GM21390 (cell line): ENCODE data around the gene GATA2.

Source experiments
- ATAC-seq: cut with Tn5 transposase; IDR thresholded peaks from one replicate; pipeline ENCODE4 v1.9.1; 2021; ENCODE audit not compliant: unreplicated experiment

GATA2 gene

DNA sequence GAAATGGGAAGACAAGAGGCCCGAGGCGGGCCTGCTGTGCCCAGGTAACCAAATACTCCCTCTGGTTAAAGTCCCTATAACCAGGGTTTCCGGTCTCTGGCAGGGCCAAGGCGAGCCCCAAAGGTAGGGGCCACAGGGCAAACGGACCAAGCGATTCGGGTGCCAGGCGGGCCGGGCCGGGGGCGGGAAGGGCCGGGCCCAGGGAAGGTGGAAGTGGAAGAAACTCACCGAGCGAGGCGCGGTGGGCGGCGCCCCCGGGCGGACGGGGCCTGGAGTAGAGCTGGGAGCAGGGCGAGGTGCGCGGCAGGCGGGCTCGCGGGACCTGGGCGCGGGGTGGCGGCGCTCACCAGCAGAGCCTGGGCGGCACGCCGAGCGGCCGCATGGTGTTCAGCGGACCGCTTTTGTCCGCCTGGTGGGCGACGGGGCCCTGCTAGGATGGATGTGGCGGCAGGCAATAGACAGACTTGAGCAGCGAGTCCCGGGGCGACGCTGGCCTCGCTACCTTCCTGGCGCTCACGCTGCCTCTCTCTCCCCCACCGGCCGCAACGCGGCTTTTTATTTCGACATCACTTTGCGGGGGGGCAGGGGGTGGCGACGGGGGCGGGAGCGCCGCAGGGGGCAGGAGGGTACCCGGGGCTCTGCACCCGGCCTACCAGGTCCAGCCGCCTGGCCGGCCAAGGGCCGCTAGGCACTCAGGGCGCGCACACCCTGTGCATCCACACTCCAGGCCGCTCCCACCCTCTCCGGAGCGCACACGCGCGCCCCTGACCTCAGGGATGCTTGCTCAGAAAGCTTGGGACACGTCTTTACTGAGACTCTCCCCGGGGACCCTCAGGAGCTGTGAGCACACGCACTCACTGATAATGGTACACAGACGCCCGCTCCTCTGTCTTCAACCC lies at the start of gene GATA2:
TSS of gene GATA2 (minus strand) at position 531 of the 899 bp plus-strand sequence. CDS start 6,170 bp downstream, outside the sequence.
- no peak for ATAC-seq

GRCh38 chr3:128541246-128541645 lies 48.2 kb upstream of the GATA2 start:
- ATAC-seq, result no peak

GRCh38 chr3:128539376-128539775 lies 46.4 kb upstream of the GATA2 start:
- ATAC-seq, result no peak

GRCh38 chr3:128537091-128537703 lies 44.2 kb upstream of the GATA2 start:
- no peak for ATAC-seq

- ATAC-seq, result no peak
Measured at GRCh38 chr3:128532012-128532983, 39.3 kb upstream of the GATA2 start.

DNA sequence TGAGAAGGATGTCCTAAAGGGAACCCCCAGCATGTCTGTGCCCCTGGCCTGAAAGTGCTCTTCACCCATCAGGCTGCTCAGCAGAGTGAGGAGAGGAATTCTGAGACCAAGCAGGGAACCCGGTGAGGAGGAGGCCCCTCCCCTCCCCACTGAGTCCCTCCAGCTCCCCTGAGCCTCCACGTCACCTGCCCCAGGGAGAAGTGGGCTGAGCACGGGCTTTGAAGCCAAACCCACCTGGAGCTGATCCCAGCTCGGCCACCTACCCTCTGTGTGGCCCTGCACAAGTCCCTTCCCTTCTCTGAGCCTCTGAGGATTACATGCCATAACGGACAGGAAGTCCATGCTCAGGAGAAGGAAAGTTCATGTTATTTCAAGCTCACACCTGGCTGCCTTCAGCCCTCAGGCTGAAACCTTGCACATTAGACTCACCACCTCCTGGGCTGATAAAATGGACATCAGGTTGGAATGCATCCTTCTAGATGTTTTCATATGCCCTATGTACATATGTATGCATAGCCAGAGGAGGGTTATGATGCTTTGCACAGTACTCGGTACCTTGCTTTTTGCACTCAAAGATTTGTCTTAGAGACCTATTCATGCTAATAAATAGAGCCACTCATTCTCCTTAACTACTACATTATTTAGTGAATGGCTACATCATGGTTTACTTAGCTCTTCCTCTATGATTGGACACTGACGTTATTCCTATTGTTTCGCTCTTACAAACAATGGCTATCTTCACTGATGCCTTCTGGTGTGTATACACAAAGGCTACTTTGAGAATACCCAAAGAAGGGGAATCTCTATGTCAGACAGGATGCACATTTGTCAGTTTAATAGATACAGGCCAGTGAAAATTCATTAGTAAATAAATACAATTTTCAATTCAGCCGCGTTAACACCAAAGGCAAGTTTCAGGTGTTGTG lies 31.6 kb upstream of the GATA2 start:
- ATAC-seq, result no peak

DNA sequence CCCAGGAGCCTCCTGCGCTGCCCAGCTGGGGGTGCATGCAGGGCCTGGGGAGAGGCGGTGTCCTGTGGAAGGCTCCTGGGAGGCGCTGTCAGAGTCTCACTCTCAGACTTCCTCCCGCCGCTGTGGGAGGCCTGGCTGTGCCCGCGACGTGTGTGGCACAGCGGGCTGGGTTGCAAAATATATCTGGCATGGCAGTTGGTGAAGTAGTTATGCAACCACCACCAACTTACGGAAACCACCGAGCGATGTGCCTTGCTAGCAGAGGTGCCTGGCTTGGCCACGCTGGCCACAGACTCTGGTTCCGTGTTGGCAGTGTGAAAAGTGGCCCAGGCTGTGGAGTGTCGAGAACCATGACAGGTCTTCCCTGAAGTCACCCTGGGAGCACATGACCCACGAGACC lies 30.6 kb upstream of the GATA2 start:
- no peak for ATAC-seq

- no peak for ATAC-seq
Measured at GRCh38 chr3:128521715-128522114, 28.7 kb upstream of the GATA2 start.

GRCh38 chr3:128518587-128519490 lies 25.8 kb upstream of the GATA2 start:
- ATAC-seq, result no peak

DNA sequence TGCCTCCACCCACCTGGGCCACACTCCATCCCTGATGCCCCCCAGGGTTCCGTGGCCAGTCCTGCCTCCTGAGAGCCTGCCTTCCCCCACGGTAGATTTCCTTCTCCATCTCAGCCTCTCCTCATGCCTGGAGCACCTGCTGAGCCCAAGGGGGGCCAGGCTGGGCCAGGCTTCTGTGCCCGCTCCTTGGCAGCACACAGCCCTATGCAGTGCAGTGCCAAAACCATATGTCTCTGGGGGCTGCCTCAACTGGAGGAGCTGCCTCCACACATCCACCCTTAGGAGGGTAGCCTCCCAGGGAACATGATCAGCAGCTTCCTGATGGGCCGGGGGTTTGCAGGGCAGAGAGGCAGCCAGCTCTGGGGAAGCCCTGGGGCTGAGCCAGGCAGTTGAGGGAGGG lies 24.6 kb upstream of the GATA2 start:
- no peak for ATAC-seq

GRCh38 chr3:128515967-128516366 lies 23.0 kb upstream of the GATA2 start:
- ATAC-seq, result no peak

DNA sequence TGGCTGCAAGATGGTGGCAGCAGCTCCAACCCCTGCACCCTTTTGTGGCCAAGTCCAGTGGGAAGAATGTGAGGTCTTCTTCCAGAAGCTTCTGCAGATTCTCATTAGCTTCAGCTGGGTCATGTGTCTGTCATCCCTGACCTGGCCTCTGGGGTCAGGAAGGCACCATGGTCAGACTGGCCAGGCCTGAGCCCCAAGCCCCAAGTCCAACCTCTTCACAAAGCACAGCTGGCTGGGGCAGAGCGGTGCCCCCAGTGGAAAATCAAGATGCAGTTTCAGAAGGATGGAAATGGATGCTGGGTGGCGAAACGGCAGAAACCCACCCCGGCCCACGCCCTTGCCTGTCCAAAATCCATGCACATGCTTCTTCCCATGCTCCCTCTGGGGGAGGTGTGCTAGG lies 15.9 kb upstream of the GATA2 start:
- no peak for ATAC-seq

GRCh38 chr3:128506754-128507153 lies 13.8 kb upstream of the GATA2 start:
- no peak for ATAC-seq

- ATAC-seq, result no peak
Measured at GRCh38 chr3:128505771-128506170, 12.8 kb upstream of the GATA2 start.

- ATAC-seq, result no peak
Measured at GRCh38 chr3:128504963-128505730, 12.1 kb upstream of the GATA2 start.

DNA sequence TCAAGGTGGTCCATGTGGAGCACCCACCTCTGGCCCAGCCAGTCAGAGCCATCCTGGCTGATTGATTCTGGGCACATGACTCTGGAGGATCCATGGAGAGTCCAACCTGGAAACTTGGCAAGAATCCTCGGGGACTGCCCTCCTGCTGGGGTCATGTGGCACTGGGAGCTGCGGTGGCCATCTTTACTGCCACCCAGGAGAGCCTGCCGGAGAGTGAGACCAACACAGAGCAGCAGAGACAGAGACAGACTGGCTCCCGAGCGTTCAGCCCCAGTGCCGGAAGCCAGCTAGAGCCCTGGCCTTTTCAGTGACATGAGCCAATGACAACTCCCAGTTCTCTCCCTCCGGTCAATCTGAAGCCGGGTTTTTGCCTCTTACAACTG lies 11.5 kb upstream of the GATA2 start:
- no peak for ATAC-seq

GRCh38 chr3:128503751-128504532 lies 10.9 kb upstream of the GATA2 start:
- ATAC-seq, result no peak
